ENCODE data around the gene SPAG6. TPM values are rescaled to one million over a fixed set of nuclear protein-coding genes. Genes with fewer than 3 reads are reported as not detected.

Gene SPAG6
- polyA plus RNA-seq, 3 donors, result 0.06 TPM; not detected in 2

DNA sequence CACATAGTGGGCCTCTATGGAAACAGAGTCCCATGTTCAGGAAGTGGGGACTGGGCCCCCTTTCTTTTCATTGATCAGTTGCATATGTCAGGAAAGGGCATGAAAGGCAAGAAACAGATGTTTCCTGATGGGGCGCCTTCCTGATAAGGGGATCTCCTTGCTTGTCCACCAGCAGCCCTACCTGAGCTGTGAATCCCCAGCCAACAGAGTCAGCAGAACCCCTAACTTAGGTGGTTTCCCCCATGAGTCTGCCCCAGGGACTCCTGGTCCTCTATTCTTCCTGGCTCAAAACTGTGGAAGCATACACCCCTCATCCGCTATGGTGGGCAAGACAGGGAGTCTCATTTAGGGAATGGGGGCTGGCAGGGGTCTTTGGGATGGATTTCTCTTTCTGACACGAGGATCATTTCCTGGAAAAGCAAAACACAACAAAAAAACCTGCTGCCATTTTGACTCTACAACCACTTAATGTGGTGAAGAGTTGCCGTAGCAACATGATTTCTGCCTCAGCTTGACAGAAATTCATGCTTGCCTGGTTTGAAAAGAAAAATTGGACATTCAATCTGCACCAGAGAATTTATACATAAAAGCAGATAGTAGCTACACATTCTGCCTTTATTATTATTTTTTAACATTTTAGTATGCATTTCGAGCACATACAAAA, 119.8 kb downstream of the SPAG6 start:
- 90 to 94% (median 94%) methylated on average over 5 of the region's 5 CpGs for WGBS, 3 donors
- no peak overlapping the region for H3K27ac ChIP-seq (ENCODE audit: low read depth, low read length)

DNA sequence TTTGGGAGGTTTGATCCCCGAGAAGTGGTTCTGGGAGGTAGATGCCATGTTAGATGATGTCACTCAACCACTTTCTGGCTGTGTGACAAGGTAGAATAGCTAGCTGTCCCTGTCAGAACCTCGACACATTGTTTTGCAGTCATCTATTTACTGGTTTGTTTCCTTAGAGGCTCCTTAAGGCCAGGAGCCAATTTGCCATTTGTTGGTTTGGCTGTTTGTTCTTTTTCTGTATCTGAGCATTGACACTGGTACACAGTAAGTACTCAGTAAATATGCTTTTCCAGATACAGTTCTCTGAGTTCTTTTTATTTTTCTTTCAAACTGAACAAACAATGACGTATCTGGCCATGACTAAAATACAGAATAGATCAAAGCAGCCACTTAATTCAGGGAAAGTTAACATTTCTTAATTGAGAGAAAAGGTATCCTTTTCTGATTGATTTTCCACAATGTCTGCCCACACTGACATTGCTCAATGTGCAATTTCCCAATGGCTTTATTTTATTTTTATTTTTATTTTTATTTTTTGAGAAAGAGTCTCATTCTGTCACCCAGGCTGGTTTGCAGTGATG, 121.6 kb downstream of the SPAG6 start:
- 62 to 85% (median 84%) methylated on average over 3 of the region's 3 CpGs for WGBS, 3 donors

More for the DNA sequence above, 121.6 kb downstream of the SPAG6 start:
- no peak overlapping the region for H3K27ac ChIP-seq (ENCODE audit: low read depth, low read length)

Other genes starting within 250 kb of the SPAG6 start
- gene EBLN1, start 127.5 kb upstream of the SPAG6 start, polyA plus RNA-seq, result not detected
- 10 to 100 TPM; 30.2 to 65.8 (median 48.4) TPM for gene COMMD3, start 29.1 kb upstream of the SPAG6 start, polyA plus RNA-seq
- 10 to 100 TPM; 15.5 to 35.5 (median 25.0) TPM for gene BMI1, start 24.4 kb upstream of the SPAG6 start, polyA plus RNA-seq